Measurements from ENCODE around the gene DNALI1. TPM values are rescaled to one million over a fixed set of nuclear protein-coding genes. Genes with fewer than 3 reads are reported as not detected.
A peak's percentile ranks its signal among the peaks of the same experiment; 100 is the strongest.
"Not testable (repeated sequence)": the region's sequence is repeated elsewhere in the genome, so short reads cannot be mapped to it uniquely, and the experiment has no call there.

Gene DNALI1
- total RNA-seq, 1 experiment from 2014 or later, result 3.3 TPM

DNA sequence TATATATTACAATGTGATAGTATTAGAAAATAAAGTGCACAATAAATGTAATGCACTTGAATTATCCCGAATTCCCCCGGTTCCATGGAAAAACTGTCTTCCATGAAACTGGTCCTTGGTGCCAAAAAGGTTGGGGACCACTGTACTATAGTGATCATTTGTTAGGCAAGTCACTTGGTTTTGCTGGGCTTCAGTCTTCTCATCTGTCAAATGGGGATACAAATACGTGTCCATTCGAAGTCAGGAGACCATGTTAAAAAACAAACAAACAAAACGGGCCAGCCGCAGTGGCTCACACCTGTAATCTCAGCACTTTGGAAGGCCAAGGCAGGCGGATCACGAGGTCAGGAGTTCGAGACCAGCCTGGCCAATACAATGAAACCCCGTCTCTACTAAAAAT lies 17.6 kb upstream of the DNALI1 start:
- H3K36me3 ChIP-seq (replicated peaks; ENCODE audit: control insufficient read depth, insufficient read depth, low read length), result peaks cover 20% of the 10 kb centered on the region

GRCh38 chr1:37540036-37540785 lies 16.5 kb upstream of the DNALI1 start:
- no peak for DNase-seq
- Histone ChIP-seq H3K36me3 (replicated peaks; ENCODE audit: control insufficient read depth, insufficient read depth, low read length) (peaks cover 22% of the 10 kb centered on the region), H3K27me3 (ENCODE audit: control insufficient read depth, insufficient read depth, low read length) (no peaks in the 10 kb centered on the region), H3K4me3 (ENCODE audit: insufficient read depth, low read depth, low read length) (no peak overlapping the region)

More for the DNA sequence above, 17.6 kb upstream of the DNALI1 start:
- not testable (repeated sequence) for H3K27me3 ChIP-seq (ENCODE audit: control insufficient read depth, insufficient read depth, low read length); DNase-seq; H3K4me3 ChIP-seq (ENCODE audit: insufficient read depth, low read depth, low read length)

GRCh38 chr1:37544530-37544929 lies 12.2 kb upstream of the DNALI1 start:
- peaks cover 15% of the 10 kb centered on the region for H3K36me3 ChIP-seq (replicated peaks; ENCODE audit: control insufficient read depth, insufficient read depth, low read length)
- no peak for DNase-seq

DNA sequence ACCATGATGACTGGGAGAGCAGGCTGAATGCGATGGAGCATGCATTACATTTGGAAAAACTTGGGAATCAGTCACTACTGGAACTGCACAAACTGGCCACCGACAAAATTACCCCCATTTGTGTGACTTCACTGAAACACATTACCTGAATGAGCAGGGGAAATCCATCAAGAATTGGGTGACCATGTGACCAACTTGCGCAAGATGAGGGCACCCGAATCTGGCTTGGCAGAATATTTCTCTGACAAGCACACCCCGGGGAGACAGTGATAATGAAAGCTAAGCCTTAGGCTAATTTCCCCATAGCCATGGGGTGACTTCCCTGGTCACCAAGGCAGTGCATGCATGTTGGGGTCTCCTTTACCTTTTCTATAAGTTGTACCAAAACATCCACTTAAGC lies 11.7 kb upstream of the DNALI1 start:
- no peak for DNase-seq
- Histone ChIP-seq H3K4me3 (ENCODE audit: insufficient read depth, low read depth, low read length) (no peak overlapping the region), H3K27me3 (ENCODE audit: control insufficient read depth, insufficient read depth, low read length) (no peaks in the 10 kb centered on the region), H3K36me3 (replicated peaks; ENCODE audit: control insufficient read depth, insufficient read depth, low read length) (peaks cover 12% of the 10 kb centered on the region)

More at GRCh38 chr1:37544530-37544929, 12.2 kb upstream of the DNALI1 start:
- Histone ChIP-seq H3K4me3 (ENCODE audit: insufficient read depth, low read depth, low read length) (no peak overlapping the region), H3K27me3 (ENCODE audit: control insufficient read depth, insufficient read depth, low read length) (no peaks in the 10 kb centered on the region)

DNA sequence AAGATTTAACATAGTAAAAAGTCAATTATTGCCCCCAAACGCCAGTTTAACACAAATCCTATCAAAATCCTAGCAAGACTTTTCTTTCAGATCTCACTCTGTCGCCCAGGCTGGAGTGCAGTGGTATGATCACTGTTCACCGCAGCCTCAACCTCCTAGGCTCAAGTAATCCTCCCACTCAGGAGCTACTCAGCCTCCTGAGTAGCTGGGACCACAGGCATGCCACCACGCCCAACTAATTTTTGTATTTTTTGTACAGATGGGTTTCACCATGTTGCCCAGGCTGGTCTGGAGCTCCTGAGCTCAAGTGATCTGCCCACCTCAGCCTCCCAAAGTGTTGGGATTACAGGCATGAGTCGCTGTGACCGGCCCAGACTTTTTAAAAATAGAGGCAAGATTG lies 7.4 kb upstream of the DNALI1 start:
- no peak overlapping the region for H3K4me3 ChIP-seq (ENCODE audit: insufficient read depth, low read depth, low read length)
- H3K36me3 ChIP-seq (replicated peaks; ENCODE audit: control insufficient read depth, insufficient read depth, low read length), result peaks cover 10% of the 10 kb centered on the region
- H3K27me3 ChIP-seq (ENCODE audit: control insufficient read depth, insufficient read depth, low read length), result no peaks in the 10 kb centered on the region
- no peak for DNase-seq

- no peak for DNase-seq
- Histone ChIP-seq H3K36me3 (replicated peaks; ENCODE audit: control insufficient read depth, insufficient read depth, low read length) (peaks cover 3% of the 10 kb centered on the region; the same call in 1 of the 2 replicates), H3K4me3 (ENCODE audit: insufficient read depth, low read depth, low read length) (peak overlapping the region; percentile 99), H3K27me3 (ENCODE audit: control insufficient read depth, insufficient read depth, low read length) (peaks cover 3% of the 10 kb centered on the region; the same call in 1 of the 2 replicates)
Observed at GRCh38 chr1:37553598-37553926, 3.2 kb upstream of the DNALI1 start.

GRCh38 chr1:37553927-37554808 lies 2.6 kb upstream of the DNALI1 start, which contains the start of gene SNIP1:
SNIP1 (minus strand) TSS chr1:37554293; CDS start chr1:37554229, 64 bp downstream.
- peak; percentile 94 for DNase-seq
- Histone ChIP-seq H3K4me3 (ENCODE audit: insufficient read depth, low read depth, low read length) (peak within 1 kb of the TSS; percentile 99), H3K27me3 (ENCODE audit: control insufficient read depth, insufficient read depth, low read length) (peaks cover 3% of the 10 kb centered on the region; the same call in 1 of the 2 replicates), H3K36me3 (replicated peaks; ENCODE audit: control insufficient read depth, insufficient read depth, low read length) (peaks cover 3% of the 10 kb centered on the region; the same call in 1 of the 2 replicates)

DNA sequence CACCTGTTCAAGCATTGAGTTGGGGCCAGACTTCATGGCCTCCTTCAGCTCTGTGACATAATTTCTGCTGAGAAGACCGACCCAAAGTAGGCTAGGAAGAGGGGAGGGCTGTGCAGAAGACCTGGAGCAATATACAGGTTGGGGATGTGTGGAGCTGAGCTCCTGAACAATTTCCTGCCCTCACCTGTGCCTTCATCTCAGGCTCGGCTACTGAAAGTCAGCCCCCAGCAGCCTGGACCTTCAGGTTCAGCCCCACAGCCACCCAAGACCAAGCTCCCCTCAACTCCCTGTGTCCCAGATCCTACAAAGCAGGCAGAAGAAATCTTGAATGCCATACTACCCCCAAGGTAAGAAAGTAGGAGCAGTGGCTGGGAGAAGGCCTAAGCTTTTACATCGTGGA lies 662 bp downstream of the DNALI1 start:
- peaks cover 3% of the 10 kb centered on the region; the same call in 1 of the 2 replicates for H3K27me3 ChIP-seq (ENCODE audit: control insufficient read depth, insufficient read depth, low read length)
- peak overlapping the region; percentile 35; the same call in 1 of the 2 replicates for H3K4me3 ChIP-seq (ENCODE audit: insufficient read depth, low read depth, low read length)
- peaks cover 3% of the 10 kb centered on the region; the same call in 1 of the 2 replicates for H3K36me3 ChIP-seq (replicated peaks; ENCODE audit: control insufficient read depth, insufficient read depth, low read length)
- no peak for DNase-seq

GRCh38 chr1:37558411-37558810 lies 1.7 kb downstream of the DNALI1 start:
- no peak for DNase-seq
- no peaks in the 10 kb centered on the region for H3K36me3 ChIP-seq (replicated peaks; ENCODE audit: control insufficient read depth, insufficient read depth, low read length)
- H3K4me3 ChIP-seq (ENCODE audit: insufficient read depth, low read depth, low read length), result no peak overlapping the region
- H3K27me3 ChIP-seq (ENCODE audit: control insufficient read depth, insufficient read depth, low read length), result peaks cover 3% of the 10 kb centered on the region; the same call in 1 of the 2 replicates

DNA sequence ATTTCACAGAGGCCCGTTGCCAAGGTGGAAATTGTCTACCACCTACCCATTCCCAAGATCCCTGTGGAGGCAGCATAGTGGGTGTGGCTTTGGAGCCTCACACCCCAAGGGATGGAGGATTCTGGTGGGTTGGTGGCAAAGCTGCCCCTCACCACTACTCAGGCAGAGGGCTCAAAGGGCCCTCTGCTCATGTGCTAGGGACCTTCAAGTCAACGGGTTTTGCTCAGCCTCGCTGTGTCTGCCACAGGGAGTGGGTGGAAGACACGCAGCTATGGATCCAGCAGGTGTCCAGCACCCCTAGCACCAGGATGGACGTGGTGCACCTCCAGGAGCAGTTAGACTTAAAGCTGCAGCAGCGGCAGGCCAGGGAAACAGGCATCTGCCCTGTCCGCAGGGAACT lies 2.3 kb downstream of the DNALI1 start:
- H3K4me3 ChIP-seq (ENCODE audit: insufficient read depth, low read depth, low read length), result no peak overlapping the region
- no peaks in the 10 kb centered on the region for H3K36me3 ChIP-seq (replicated peaks; ENCODE audit: control insufficient read depth, insufficient read depth, low read length)
- DNase-seq, result no peak
- peaks cover 3% of the 10 kb centered on the region; the same call in 1 of the 2 replicates for H3K27me3 ChIP-seq (ENCODE audit: control insufficient read depth, insufficient read depth, low read length)

GRCh38 chr1:37559957-37560379 lies 3.2 kb downstream of the DNALI1 start:
- not testable (repeated sequence) for H3K4me3 ChIP-seq (ENCODE audit: insufficient read depth, low read depth, low read length); DNase-seq; H3K27me3 ChIP-seq (ENCODE audit: control insufficient read depth, insufficient read depth, low read length); H3K36me3 ChIP-seq (replicated peaks; ENCODE audit: control insufficient read depth, insufficient read depth, low read length)

- peaks cover 3% of the 10 kb centered on the region for H3K36me3 ChIP-seq (replicated peaks; ENCODE audit: control insufficient read depth, insufficient read depth, low read length)
- H3K27me3 ChIP-seq (ENCODE audit: control insufficient read depth, insufficient read depth, low read length), result peaks cover 3% of the 10 kb centered on the region; the same call in 1 of the 2 replicates
- no peak for DNase-seq
- H3K4me3 ChIP-seq (ENCODE audit: insufficient read depth, low read depth, low read length), result no peak overlapping the region
Observed at GRCh38 chr1:37560401-37561132, 3.8 kb downstream of the DNALI1 start.

DNA sequence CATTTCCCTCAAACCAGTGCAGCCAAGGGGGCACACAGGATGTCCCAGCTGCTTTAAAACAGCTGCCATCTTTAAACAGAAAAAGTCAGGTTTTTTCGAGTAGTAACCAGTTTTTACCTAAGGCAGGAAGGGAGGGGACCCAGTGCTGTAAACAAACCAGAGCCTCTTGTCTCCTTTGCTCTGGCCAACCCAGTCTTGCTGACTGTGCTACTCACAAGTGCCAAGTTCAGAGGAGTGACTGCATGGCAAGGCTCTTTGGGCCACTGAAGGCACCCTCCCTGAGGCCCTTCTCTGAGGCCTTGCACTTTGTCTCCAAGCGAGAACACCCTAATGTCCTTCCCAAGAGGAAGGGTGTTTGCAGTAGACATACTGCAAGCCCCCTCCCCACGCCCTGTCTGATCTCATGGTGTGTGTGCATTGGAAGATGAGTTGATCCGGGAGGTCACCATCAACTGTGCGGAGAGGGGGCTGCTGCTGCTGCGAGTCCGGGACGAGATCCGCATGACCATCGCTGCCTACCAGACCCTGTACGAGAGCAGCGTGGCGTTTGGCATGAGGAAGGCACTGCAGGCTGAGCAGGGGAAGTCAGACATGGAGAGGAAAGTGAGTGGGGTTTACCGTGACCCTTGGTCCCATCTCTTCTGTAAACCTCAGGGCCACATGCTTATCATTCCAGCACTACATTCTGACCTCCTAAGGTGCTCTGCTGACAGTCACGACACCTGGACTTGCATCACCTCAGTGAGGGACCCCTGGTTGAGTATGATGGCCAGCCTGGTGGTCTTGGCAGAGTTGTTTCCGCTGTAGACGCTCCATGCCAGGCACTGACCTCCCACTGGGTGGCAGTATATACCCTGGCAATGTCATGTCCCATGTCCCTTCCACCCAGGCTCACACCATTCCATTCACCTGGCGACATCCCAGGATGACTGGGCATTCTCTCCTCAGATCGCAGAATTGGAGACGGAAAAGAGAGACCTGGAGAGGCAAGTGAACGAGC lies 4.7 kb downstream of the DNALI1 start:
- Histone ChIP-seq H3K4me3 (ENCODE audit: insufficient read depth, low read depth, low read length) (no peak overlapping the region), H3K27me3 (ENCODE audit: control insufficient read depth, insufficient read depth, low read length) (peaks cover 3% of the 10 kb centered on the region; the same call in 1 of the 2 replicates), H3K36me3 (replicated peaks; ENCODE audit: control insufficient read depth, insufficient read depth, low read length) (peaks cover 10% of the 10 kb centered on the region)
- peak; percentile 72 for DNase-seq
